ENCODE results near the gene GSTO2.

DNA sequence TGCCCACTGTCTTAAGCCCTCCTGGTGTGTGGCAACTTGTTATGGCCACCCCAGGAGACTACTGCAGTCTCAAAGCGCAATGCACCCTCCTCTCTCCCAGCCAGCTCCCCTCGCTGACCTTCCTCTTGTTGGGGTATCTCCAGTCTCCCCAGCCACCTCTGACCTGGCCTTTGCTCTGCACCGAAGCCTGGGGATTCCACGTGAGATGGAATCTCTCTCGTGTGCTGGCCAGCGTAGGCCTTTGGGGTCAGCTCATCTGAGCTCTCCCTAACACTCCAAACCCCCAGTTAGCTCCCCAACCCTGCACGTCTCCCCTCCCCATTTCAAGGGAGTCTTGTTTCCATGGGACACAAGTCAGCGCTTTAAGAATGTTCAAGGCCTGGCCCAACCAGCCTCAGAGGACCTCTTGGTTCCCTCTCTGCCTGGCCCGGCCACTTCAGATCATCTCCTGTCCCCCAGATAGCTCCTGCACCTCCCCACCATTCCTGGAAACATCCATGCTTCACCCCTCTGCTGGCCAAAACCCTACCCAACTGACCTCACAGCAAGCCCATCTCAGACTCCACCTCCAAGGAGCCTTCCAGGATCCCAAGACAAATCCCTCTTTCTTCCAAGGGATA lies 58.1 kb downstream of the GSTO2 start:
- TF ChIP-seq, protein P1, sequence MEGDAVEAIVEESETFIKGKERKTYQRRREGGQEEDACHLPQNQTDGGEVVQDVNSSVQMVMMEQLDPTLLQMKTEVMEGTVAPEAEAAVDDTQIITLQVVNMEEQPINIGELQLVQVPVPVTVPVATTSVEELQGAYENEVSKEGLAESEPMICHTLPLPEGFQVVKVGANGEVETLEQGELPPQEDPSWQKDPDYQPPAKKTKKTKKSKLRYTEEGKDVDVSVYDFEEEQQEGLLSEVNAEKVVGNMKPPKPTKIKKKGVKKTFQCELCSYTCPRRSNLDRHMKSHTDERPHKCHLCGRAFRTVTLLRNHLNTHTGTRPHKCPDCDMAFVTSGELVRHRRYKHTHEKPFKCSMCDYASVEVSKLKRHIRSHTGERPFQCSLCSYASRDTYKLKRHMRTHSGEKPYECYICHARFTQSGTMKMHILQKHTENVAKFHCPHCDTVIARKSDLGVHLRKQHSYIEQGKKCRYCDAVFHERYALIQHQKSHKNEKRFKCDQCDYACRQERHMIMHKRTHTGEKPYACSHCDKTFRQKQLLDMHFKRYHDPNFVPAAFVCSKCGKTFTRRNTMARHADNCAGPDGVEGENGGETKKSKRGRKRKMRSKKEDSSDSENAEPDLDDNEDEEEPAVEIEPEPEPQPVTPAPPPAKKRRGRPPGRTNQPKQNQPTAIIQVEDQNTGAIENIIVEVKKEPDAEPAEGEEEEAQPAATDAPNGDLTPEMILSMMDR (IDR thresholded peaks at IDR 0.05) = no peak
- no peak for TF ChIP-seq POLR2A (IDR thresholded peaks at IDR 0.05)
